ENCODE results near the gene S100A1.

S100A1 gene

DNA sequence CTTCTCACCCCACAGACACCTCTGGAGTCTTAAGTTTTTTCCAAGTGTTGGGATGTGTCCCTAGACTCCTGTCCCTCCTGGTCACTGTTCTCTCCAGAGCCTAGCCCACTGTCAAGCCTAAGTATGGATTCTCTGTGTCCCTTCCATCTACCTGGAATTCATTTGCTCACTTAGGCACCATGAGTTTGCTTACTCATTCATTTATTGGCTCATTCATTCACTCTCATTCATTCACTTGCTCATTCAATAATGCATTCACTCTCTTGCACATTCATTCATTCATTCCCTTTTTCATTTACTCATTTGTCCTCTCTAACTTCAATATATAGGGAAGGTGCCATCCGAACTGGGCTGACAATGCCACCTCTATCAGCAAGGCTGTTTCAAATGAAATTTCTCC lies 16.9 kb upstream of the S100A1 start:
- DNase-seq, result no peak

GRCh38 chr1:153612111-153612754 lies 16.0 kb upstream of the S100A1 start:
- DNase-seq, result no peak

DNA sequence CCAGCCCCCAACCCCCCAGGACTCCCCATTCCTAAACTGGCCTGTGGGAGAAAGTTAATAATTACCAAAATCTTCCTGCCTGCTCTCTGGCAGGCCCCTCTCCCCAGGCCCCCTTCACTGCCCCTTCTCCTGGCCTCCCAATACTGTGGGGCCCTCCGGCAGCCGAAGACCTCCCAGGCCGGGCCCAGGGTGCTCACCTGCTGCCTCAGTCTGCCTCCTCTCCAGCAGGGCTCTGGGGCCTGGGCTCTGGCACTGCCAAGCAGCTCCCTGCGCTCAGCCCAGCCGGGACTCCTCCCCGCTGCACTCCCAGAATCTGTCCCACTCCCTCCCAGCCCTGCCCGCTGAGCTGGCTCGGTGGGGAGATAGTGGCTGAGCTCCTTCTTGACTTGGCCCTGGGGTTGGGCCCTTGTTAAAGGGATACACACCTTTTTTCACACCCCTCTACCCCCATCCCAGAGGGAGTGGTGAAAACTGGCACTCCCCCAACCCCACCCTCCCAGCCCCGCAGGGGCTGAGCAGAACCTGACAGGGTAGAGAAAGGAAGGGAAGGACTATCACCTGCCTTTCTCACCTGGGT lies 15.4 kb upstream of the S100A1 start, which contains the start of gene S100A16:
S100A16 (minus strand) TSS at position 383 of the 577 bp plus-strand sequence. CDS start 4,986 bp downstream, outside the sequence.
- no peak for DNase-seq

DNA sequence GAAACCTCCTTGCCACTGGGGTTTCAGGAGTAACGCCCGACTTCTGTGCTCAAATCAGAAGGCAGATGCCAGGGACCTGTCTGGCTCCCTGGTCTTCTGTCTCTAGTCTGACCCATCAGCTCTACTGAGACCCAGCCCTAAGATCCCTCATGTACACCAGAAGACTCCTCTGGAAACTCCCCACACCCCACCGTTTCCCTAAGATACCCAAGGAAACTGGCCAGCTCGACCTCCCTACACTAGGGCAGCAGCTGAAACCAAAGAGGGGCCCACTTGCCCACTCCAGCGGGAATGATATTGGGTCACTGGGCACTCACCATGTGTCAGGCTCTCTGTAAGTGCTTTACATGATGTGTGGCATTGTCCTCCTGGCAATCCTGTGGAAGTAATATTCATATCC lies 14.8 kb upstream of the S100A1 start:
- DNase-seq, result no peak

GRCh38 chr1:153614189-153614900 lies 13.9 kb upstream of the S100A1 start:
- no peak for DNase-seq

DNA sequence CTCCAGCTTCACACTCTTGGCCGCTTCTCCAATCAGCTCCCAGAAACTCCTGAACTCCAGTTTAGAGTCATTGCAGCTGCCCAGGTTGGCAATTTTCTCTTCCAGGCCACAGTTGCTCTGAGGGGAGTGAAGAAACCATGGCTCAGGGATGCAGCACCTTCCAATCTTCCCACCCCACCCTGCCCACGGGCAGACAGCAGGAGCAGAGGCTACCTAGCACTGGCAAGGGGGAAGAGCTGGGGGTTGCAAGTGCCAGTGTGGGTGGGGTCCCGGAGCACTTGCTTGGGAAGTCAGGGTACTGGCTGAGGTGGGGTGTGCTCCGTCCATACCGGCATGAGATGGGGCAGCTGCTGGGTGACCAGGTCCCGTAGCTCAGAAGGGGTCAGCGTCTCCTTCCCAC lies 13.3 kb upstream of the S100A1 start:
- DNase-seq, result no peak

DNA sequence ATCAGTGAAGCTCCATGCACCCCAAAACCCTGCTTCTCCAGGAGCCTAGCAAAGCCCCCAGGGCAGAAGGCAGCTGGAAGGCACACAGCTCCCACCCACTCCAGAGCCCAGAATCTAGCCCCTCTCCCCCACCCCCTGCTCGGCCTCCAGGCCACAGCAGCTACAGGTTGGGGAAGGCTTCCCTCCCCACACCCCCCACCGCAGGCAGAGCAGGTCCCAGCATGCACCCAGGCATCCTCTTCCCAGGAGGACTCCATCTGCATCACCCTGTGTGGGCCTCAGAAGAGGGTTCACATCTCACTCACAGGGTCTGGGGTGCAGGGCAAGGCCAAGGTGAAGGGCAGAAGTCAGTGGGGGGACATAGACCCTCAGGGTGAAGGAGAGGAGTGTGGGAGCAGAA lies 12.8 kb upstream of the S100A1 start:
- no peak for DNase-seq

DNA sequence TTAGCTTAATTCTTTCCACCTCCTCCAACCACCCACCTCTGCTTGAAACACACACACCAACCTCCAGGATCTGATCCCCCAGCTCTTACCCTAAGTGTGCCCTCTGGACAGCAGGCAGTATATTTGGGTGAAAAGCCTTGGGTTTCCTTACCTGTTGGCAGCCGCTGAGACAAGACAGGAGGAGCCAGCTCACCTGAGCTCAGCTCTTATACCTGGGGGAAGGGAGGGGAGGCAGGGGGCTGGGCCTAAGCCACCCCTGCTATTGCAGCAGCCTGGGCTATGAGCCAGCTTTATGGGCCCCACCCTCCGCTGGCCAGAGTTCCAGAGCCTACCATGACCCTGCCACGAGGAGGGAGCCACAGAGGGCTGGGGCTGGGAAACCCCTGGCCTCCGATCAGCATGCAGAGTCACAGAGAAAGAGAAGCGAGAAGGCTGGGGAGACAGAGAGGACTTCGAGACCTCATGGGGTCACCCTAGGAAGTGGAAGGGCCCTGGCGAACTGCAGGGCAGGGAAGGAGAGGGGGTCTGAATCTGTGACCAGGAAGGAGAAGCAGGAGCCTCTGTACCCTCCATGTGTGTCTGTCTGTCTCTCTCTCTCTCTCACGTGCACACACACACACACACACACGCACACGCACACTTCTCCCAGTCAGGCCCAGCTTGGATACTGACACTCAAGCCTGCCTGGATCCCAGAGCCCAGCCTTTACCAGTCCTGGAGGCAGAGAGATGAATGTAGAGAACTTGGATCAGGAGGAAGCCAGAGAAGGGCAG lies 11.9 kb upstream of the S100A1 start, which contains the start of gene S100A14:
S100A14 (minus strand) TSS at position 182 of the 773 bp plus-strand sequence. CDS start 467 bp downstream, outside the sequence.
- no peak for DNase-seq

DNA sequence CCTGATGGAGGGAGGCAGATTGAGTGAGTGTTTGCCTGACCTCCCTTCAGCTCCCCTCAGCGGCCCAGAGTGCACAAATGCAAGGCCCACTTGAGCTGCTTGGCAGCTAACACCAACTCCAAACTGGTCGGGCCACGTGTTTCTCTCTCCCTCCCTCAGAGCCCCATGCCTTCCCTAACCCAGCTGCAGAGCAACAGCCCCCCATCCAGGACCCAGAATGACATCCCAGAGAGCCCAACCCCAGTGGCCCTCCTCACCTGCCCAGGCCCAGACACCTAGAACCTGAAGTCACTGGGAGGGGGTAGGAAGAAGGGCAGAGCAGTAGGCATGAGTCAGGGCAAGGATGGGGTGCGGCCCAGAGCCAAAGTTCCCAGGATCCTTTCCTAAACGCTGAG lies 11.3 kb upstream of the S100A1 start:
- no peak for DNase-seq

- DNase-seq, result peak; percentile 66 to 67
Observed at GRCh38 chr1:153617663-153618062, 10.6 kb upstream of the S100A1 start.

DNA sequence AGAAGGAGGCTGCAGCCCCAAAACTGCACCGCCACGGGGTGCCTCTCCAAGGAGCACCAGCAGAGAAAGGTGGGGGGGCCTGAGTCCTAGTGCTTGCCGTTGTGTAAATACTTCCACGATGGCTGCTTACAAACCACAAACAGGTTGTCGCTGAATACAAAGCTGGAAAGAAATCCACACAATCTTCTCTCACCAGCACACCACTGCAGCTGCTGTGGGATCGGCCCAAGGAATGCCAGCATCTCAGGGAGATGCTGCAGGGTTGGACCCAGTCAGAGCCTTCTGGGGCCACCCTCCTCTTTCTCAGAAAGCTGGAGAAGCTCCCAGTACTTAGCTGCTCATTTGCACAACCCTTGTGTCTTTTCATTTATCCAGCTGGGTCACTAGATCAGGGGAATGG lies 9.1 kb upstream of the S100A1 start:
- DNase-seq, result no peak

GRCh38 chr1:153623101-153623500 lies 5.1 kb upstream of the S100A1 start:
- no peak for DNase-seq

GRCh38 chr1:153624965-153625611 lies 3.1 kb upstream of the S100A1 start:
- DNase-seq, result no peak

DNA sequence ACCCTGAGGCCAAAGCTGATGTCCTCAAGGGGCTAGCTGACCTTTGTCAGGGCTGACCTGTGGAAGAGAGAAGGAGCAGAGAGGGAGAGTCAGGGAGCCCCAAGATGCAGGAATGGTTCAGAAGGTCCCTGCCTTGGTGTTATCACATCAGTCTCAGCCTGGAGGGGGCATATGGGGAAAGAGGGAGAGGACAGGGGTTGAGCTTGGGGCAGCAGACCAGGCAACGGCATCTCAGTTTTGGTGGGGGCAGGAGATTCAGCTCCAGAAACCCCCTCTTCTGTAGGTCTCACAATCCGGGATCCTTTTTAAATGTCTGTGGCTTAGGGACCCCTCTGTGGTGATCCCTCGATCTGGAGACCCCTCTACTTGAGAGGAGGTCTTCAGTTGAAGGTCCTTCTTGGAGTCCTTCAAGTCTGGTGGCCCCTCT lies 1.7 kb upstream of the S100A1 start:
- DNase-seq, result no peak

DNA sequence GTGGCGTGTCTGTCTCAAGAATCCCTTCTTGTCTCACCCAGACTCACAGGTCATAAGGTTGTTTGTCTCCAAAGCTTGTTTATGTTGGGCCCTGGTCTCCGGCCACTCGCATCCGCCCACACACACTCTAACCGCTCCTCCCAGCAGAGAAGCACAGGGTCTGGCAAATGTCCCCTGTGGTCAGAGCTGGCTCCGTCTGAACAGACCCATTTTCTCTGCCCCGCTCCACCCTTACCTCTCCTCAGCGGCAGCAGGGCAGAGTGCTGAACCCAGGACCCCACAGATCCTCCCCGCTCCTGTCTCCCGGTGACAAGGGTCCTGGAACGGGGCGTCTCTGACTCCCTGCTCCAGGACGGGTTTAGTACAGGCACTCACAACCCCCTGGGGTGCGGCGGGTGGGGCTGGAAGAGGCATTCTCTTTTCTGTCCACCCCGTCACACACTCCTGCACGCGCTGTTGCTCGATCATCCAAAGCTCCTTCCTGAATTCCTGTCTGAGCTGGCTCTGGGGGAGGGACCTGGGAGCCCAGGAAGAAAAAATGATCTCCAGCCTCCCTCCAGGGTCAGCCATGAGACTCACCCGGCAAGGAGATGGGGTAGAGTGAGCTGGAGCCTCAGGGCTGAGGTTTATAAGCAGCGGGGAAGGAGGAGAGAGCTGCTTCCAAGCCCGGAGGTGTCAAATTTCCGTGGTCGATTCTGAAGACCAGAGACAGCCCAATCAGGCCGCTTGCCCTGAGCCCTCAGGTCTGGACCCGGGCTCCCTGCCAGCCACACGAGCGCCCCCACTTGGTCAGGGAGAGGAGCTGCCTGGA lies 1.1 kb upstream of the S100A1 start, which contains the start of gene S100A13:
S100A13 (minus strand) TSS at position 602 of the 811 bp plus-strand sequence. CDS start 1,033 bp downstream, outside the sequence.
- DNase-seq, result no peak

DNA sequence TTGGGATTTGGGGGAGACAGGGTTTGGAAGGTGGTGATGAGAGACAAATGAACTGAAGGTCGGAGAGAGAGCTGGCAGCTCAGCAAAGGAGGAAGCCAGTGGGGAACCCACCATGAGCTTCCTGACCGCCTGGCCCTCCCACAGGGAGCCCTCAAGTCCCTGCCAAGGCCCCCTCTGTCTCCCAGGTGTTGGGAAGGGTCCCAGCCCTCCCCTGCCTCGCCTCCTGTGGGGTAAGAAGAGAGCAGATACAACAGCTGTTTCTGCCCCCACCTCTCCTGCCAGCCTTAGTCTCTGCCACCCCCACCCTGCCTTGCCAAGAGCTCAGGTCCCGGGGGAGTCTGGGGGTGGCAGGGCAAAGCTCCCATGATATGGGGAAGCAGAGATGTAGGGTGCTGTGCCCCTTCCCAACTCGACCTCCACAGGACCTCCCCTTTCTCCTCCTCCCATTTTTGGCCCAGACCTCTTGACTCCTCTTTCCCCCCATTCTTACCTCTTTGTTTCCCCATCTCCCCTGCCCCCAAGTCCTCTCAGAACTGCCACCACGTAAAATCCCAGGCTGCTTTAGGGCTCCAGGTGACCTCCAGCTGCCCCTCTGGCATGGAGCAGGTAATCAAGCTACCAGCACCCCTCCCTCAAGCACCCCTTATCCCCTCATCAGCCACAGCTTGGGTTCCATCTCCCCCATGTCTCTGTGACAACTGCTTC lies 556 bp downstream of the S100A1 start:
- no peak for DNase-seq

- no peak for DNase-seq
Observed at GRCh38 chr1:153629343-153629665, 1.1 kb downstream of the S100A1 start.

- DNase-seq, result no peak
Observed at GRCh38 chr1:153629971-153630370, 1.7 kb downstream of the S100A1 start.

- DNase-seq, result no peak
Observed at GRCh38 chr1:153630384-153630783, 2.1 kb downstream of the S100A1 start.

DNA sequence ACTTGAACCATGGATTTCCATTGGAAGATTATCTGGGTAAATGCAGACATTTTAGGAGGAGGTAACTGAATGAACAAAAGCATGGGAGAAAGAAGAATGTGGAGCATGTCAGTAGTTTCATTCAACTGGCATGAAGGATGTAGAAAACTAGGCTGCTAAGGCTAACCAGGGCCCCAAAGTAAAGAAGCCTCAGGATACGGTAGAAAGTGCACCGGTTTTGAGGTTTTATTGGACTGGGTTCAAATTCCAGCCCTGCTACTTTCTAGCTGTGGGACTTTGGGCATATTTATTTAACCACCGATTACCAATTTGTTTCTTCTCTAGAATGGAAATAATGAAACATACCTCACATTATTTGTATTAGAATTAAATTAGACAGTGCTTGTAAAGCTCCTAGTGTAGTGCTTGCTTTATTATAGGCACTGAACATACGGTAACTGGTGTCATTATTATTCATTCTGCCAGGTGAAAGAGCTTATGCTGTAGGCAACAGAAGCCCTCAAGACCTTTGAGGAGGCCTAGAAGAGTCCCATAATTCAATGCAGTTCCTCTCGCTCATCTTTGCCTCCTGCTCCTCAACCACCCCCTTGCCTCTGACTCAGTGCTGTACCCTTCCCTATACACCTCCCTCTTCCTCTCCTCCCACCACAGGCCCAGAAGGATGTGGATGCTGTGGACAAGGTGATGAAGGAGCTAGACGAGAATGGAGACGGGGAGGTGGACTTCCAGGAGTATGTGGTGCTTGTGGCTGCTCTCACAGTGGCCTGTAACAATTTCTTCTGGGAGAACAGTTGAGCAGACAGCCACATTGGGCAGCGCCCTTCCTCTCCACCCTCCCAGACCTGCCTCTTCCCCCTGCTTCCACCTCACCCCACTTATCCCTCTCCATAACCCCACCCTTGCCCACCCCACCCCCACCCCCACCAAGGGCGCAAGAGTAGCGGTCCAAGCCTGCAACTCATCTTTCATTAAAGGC lies 3.1 kb downstream of the S100A1 start:
- no peak for DNase-seq
